ENCODE measurements around the gene JARID2.

DNA sequence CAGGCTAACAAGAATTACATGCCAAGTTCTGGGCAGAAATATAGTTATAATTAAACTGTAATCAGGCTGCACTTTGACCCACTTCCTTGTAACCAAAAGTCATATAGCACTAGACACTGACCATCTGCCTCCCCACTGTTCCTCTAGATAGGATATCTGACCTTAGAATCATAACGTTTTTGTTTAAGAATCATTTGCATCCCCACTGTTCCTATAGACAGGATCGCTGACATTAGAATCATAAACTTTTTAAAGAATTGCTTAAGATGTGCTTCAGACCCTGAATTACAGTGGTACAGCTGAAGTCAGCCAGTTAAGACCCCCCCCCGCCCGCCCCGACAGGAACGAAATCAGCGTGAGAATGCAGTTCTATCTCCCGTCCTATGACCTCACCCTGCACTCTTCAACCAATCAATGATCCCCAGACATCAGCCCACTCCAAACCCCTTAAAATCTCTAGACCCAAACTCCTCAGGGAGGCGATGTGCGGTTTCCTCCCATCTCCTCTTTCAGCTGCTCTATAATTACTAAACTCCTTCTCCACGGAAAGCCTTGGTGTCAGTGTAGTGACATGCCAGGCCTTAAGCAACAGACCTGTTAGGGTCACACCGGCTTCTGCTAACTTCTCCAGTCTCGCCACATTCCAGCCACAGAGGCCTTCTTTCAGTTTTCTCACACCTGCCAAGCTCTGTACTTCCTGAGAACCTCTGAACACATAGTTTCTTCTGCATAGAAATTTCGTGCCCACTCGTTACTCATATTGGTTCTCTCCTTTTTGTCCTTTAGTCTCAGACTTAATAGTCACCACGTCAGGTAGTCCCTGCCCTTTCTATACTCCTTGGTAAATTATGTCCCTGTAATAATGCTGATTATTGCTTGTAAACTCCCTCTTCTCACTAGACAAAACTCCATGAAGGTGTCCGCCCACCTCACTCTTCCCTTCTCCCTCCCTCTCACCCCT is 323.4 kb downstream of the JARID2 start:
- TF ChIP-seq, protein P1, sequence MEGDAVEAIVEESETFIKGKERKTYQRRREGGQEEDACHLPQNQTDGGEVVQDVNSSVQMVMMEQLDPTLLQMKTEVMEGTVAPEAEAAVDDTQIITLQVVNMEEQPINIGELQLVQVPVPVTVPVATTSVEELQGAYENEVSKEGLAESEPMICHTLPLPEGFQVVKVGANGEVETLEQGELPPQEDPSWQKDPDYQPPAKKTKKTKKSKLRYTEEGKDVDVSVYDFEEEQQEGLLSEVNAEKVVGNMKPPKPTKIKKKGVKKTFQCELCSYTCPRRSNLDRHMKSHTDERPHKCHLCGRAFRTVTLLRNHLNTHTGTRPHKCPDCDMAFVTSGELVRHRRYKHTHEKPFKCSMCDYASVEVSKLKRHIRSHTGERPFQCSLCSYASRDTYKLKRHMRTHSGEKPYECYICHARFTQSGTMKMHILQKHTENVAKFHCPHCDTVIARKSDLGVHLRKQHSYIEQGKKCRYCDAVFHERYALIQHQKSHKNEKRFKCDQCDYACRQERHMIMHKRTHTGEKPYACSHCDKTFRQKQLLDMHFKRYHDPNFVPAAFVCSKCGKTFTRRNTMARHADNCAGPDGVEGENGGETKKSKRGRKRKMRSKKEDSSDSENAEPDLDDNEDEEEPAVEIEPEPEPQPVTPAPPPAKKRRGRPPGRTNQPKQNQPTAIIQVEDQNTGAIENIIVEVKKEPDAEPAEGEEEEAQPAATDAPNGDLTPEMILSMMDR (IDR thresholded peaks at IDR 0.05), result no peak
- no peak for TF ChIP-seq POLR2A (IDR thresholded peaks at IDR 0.05)

Measured in heart left ventricle (tissue), 13 donors.